GM12875 (cell line): ENCODE results near the gene ATP13A1.
"Not testable (repeated sequence)": the region's sequence is repeated elsewhere in the genome, so short reads cannot be mapped to it uniquely, and the experiment has no call there.

Experiments
- H3K4me3 ChIP-seq: one replicate; pipeline ENCODE4 v1.5.1; 2011; ENCODE audit warnings: low read depth, low read length, control low read depth
- CTCF ChIP-seq: IDR thresholded peaks from 2 replicates; pipeline ENCODE4 v1.5.1; 2011; ENCODE audit warnings: low read depth, mild to moderate bottlenecking, control low read depth, inconsistent platforms, low read length, moderate library complexity, borderline replicate concordance; ENCODE audit not compliant: insufficient read depth

Gene ATP13A1

GRCh38 chr19:19615086-19615485 lies 48.4 kb downstream of the ATP13A1 start:
- H3K4me3 ChIP-seq: no peak overlapping the region
- no peak for TF ChIP-seq CTCF

GRCh38 chr19:19613506-19613905 lies 50.0 kb downstream of the ATP13A1 start:
- no peak for TF ChIP-seq CTCF
- no peak overlapping the region for H3K4me3 ChIP-seq

GRCh38 chr19:19610376-19611202 lies 52.9 kb downstream of the ATP13A1 start:
- no peak for TF ChIP-seq CTCF
- no peak overlapping the region for H3K4me3 ChIP-seq

- not testable (repeated sequence) for H3K4me3 ChIP-seq
Measured at GRCh38 chr19:19606686-19607085, 56.8 kb downstream of the ATP13A1 start.

GRCh38 chr19:19606021-19606420 lies 57.5 kb downstream of the ATP13A1 start:
- no peak for TF ChIP-seq CTCF
- H3K4me3 ChIP-seq: no peak overlapping the region

GRCh38 chr19:19602713-19603324 lies 60.7 kb downstream of the ATP13A1 start:
- no peak for TF ChIP-seq CTCF
- H3K4me3 ChIP-seq: no peak overlapping the region

GRCh38 chr19:19602136-19602712 lies 61.3 kb downstream of the ATP13A1 start:
- H3K4me3 ChIP-seq: no peak overlapping the region
- TF ChIP-seq CTCF: no peak
